T-helper 22 cell (primary cell): ENCODE data around the gene PTK7.
"Not testable (repeated sequence)": the region's sequence is repeated elsewhere in the genome, so short reads cannot be mapped to it uniquely, and the experiment has no call there.

ENCODE experiments used
- DNase-seq: peaks from one replicate; pipeline ENCODE4 v3.0.0-alpha.2; 2020; ENCODE audit warnings: low read depth

PTK7 gene

DNA sequence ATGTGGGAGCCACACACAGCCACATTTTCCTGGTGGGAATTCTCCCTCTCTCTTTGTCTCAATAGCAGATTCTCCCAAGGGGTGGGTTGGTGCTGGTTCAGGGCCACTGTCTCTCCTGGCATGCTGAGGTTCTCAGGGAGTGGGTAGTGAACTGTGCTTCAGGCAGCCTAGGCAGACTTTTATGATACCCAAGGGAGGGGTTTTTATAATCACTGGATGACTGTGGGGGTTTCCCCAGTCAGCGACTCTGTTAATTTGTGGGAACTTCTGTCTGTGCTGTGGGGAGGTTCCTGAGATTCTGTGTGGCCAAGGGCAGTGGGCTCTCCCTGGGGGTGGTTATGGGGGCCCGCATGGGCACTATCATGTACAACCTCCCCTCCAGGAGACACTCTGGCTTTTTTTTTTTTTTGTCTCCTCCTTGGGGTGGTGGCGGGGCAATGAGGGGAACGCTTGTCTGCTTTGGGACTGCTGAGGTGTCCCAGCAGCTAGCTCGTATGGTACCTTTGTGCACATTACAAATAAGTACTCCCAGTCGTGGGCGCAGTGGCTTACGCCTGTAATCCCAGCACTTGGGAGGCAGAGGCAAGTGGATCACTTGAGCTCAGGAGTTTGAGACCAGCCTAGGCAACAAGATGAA, 10.0 kb downstream of the PTK7 start:
- no peak for DNase-seq

GRCh38 chr6:43088654-43089056, 12.5 kb downstream of the PTK7 start:
- DNase-seq, result no peak

DNA sequence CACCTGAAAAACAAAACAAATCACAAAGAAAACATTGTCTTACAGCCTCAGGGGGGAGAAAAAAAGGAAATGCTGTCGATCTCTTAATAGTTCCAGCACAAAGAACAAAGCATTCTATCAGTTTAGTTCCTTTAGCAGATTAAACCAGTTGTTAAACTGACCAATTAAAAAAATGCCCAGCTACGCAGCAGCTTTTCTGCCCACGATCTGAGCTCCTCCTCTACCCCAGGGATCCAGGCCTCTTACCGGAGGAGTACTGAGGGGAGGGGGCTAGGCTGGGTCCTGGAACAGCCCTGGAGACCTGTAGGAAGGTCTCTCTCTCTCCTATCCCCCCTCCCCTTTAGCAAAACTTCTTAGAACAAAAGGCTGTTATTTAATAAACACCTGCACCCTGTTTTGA, 13.4 kb downstream of the PTK7 start:
- no peak for DNase-seq

- DNase-seq, result no peak
Measured at GRCh38 chr6:43089874-43090558, 13.9 kb downstream of the PTK7 start.

DNA sequence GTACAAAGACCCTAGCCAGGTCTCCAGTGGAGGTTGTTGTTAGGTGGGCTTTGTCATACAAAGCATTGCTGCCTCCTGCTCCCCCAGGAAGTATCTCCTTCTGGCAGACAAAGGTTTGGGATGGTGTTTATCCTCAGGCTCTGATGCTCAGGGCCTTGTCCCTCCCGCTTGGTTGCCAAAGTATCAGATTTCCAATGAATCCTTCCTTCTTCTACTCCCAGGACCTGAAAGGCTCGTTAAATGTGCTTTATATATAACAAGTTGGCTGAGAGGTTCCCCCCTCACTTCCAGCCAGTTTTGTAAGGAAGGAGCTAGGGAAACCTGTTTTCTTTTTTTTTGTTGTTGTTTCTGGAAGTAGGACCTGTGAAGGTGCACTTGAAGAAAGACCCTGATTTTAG, 14.4 kb downstream of the PTK7 start:
- DNase-seq, result no peak

- DNase-seq, result no peak
Measured at GRCh38 chr6:43091020-43091419, 14.9 kb downstream of the PTK7 start.

DNA sequence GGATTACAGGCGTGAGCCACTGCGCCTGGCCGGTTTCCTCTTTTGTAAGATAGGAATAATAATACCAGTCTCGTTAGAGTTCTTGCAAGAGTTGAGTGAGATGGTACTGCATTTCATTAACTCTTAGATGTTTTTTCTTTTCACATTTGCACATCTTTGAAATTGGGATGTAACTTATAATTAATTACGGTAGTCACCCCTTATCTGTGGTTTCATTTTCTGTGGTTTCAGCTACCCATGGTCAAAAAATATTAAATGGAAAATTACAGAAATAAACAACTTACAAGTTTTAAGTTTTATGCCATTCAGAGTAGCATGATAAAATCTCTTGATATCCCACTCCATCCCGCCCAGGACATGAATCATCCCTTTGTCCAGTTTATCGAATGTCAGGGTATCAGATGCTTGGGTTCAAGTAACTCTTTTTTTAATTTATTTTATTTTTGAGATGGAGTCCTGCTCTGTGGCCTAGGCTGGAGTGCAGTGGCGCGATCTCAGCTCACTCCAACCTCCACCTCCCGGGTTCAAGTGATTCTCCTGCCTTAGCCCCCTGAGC, 15.4 kb downstream of the PTK7 start:
- DNase-seq, result no peak

- no peak for DNase-seq
Measured at GRCh38 chr6:43092635-43093034, 16.5 kb downstream of the PTK7 start.

GRCh38 chr6:43093436-43094289, 17.5 kb downstream of the PTK7 start:
- no peak for DNase-seq

DNA sequence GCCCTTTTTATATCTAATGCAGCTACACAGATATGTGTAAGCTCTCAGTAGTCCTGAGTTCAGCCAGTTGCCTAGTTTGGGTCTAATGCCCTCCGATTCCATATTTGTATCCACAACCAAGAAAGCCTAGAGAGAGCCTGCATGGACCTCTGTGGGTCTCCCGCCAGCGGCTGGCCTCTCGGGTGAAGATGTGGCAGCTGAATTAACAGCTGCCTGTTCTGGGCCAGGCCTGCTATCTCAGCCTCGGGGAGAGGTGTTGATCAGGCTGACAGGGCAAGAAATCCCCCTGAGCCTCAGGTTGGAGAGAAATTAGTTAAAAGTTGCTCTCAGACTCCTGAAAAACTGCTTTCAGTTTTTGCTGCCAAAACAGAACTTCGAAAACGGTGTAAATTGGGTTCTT, 19.8 kb downstream of the PTK7 start:
- no peak for DNase-seq

DNA sequence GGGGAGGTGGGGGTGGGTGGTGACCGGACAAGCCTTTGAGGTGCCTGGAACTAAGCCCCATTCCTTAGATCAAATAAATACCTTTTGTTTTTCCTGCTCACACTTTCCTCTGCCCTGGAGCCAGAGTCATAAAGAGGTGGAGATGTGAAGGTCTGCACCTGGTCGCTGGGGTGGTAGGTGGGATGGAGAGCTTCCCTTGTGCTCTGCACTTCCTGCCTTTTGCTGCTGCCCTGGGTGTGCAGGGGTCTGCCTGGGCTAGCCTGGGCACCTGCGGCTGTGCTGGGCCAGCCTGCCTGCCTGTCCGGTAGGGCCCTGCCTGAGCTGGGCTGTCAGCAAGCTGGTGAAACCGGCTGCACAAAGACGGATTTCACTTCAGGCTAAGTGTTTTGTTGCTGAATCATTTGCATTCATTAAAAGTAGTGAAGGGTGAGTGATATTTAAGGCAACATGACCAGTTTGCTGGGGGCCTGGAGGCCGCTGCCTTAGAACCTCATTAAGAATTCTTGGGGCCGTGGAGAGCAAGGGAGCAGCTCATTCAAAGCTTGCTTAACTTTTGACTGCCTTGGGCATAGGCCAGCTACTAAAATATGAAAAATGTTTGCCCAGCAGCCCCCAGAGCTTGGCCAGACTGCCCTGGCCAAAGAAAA, 20.5 kb downstream of the PTK7 start:
- DNase-seq, result no peak

DNA sequence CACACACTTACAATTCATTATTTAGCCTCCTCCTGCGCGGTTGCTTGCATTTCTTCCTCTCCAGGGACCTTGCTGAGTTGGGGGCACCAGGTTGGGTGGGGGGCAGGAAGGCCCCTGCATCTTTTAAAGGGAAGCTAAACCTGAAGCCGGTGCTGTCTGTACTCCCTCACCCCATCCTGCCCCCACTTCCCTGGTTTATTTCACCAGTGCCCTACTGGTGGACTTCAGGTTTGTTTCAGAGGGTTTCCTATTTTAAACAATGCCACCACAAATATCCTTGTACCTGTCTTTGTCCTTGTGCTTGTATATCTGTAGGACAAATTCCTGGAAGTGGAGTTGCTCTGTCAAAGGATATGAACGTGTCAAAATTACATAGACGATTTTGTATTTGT, 21.0 kb downstream of the PTK7 start:
- DNase-seq, result no peak

DNA sequence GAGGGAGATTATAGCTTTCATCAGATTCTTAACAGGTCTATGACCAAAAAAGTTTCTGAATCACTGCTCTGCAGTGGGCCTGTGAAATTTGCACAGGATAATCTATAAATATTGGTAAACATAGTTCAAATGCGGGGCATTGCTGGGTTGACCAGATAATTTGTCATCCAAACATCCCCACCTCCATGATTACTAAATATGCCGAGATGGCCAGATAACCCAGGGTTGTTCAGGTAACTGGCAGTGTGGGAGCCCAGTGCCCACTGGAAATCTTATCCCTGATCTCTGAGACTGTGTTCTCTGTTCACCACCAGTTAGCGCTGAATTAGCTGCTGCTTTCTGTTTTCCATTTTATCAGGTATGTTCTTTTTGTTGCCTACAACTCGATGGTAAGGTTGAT, 21.4 kb downstream of the PTK7 start:
- DNase-seq, result no peak

GRCh38 chr6:43101497-43101896, 25.4 kb downstream of the PTK7 start:
- DNase-seq, result no peak

DNA sequence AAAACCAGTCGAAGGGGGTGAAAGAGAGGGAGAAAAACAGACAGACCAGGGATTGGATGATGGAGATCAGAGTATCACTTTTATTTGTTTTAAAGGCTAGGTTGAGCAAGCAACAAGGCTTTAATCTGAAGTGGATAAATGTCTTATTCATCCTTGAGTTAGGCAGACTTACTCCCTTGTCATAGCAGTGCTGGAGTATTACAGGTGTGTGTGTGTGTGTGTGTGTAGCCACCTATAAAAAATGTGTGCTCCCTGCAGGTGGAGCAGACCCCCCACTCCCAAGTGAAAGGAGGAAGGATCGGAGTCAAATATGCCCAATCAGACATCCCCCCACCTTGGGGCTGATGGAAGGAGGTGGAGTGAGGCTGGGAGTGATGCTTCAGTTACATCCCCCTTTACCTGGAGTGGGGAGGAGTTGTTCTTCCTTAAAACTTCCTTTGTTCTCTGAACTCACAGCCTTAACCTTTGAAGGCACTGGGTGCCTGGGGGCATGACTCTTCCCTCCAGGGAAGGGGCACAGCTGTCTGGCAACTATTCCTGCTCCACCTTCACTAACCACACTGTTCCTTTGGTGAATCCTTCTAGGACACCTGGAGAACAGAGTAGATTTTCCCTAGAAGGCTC, 27.3 kb downstream of the PTK7 start:
- no peak for DNase-seq

DNA sequence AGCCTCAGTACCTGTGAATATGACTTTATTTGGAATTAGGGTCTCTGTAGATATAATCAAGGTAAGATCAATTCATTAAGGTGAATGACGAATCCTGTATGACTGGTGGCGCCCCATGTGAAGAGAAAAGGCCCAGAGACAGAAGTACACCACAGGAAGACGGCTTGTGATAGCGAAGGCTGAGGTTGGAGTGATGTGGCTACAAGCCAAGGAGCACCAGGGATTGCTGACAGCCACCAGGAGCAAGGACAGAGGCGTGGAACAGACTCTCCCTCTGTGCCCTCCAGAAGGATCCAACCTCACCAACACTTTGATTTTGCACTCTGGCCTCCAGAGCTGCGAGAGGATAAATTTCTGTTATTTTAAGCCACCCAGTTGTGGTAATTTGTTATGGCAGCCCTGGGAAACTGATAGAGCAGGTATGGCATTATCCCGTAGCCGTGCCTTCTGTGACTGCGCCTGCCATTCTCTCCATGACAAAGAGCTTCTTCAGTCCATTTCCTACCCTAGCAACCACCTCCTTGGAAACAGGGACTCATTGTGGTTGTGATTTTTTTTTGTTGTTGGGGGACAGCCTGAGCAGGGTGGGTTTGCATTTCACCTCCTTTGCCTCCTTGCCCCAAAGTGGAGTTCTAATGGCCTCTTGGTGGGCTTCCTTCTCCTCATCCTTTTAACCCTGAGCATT, 29.6 kb downstream of the PTK7 start:
- no peak for DNase-seq

DNA sequence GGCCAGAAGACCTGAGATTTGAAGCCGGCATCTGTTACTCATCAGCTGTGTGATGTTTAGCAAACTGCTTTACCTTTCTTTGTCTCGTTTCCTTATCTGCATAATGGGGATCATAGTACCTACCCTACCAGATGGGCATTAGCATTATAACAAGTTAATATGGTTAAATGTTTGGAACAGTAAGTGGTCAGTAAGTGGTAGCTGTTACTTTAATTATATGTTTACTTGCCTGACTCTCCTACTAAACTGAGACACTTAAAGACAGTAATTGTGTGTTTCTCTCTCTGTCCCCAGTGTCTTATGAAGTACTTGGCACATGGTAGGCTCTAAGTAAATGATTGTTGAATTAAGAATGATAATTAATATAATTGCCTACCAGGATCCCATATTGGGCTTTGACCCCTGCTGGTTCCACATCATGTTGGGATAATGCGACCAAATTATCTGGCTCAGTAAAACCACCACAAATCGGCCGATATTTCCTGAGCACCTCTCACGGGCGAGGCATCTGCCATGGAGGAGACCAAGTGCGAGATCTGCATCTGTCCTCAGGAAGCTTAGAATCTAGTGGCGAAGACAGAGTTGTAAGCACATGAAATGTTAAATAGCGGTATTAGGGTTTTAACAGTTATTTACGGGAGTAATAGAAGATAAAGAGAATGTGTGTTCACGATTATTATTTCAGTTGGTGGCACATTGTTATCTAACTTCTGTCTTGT, 31.4 kb downstream of the PTK7 start:
- no peak for DNase-seq

DNA sequence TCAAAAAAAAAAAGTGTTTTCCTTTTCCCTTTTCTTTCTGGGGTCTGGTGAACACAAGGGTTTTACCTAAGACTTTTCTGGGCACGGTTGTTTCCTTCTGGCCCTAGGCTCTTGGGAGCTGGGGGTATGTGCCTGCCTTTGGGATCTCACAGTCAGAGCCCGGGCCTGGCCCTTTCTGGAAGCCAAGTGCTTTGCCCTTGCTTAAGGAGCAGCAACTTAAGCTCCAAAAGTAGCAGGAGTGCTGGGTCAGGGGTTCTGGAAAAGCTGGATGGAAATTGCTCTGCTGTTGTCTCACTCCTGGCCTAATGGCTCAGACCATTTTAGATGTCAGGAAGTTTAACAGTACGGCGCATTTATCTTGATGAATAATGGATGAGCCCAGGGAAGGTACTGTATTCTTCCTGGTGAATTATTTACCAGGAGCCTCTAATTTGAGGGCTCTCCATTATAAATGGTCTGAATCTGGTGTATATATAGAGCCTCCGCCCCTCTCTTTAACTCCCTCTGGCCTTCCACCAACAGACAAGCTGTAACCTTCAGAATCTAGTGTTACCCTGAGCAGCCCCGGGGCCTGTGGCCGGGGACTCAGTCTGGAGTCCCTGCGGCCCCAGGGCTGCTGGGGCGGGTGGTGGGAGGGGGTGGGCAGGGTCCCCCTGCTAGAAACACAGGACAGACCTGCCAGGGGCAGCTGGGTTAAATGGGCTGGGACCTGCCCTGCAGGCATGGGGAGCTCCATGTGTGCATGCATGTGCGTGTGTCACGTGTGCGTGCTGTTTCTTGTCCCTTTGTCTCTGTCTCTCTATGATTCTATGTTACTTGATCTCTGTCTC, 37.5 kb downstream of the PTK7 start:
- DNase-seq, result no peak

- no peak for DNase-seq
Measured at GRCh38 chr6:43115365-43115764, 39.3 kb downstream of the PTK7 start.

DNA sequence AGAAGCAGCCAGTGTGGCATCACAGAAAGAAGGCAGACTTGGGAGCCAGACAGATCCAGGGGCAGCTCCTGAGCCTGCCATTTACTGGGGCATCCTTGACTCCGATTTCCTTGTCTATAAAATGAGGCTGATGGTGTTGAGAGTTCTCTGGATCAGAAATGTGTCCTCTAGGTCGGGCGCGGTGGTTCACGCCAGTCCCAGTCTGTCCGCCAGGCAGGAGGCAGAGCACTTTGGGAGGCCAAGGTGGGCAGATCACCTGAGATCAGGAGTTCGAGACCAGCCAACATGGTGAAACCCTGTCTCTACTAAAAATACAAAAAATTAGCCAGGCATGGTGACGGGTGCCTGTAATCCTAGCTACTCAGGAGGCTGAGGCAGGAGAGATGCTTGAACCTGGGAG, 41.4 kb downstream of the PTK7 start:
- not testable (repeated sequence) for DNase-seq
